Thyroid gland (tissue), 4 donors: ENCODE results near the gene MIEF1. TPM values are rescaled to one million over a fixed set of nuclear protein-coding genes. Genes with fewer than 3 reads are reported as not detected.
A peak's percentile ranks its signal among the peaks of the same experiment; 100 is the strongest.

Experiments used
- DNase-seq, 2 donors: peaks; one replicate each; pipeline ENCODE4 v3.0.0-alpha.2; 2019
- H3K27ac ChIP-seq, 3 donors: fragments of 200-600 bp; sonication (generic); 1 replicate in 2 of 3; 2 replicates in 1 of 3; pipeline ENCODE4 v1.5.1; 2016 to 2019; ENCODE audit warnings: mild to moderate bottlenecking in 1 of 3, moderate library complexity in 1 of 3
- H3K27me3 ChIP-seq: fragments of 200-600 bp; sonication (generic); one replicate; pipeline ENCODE4 v1.5.1; 2019
- H3K36me3 ChIP-seq, 2 donors: fragments of 200-600 bp; sonication (generic); one replicate each; pipeline ENCODE4 v1.5.1; 2016 to 2019
- H3K4me1 ChIP-seq, 2 donors: fragments of 200-600 bp; sonication (generic); one replicate each; pipeline ENCODE4 v1.5.1; 2017 to 2019
- H3K4me3 ChIP-seq, 3 donors: fragments of 200-600 bp; sonication (generic); replicated peaks in 1 of 3; 1 replicate in 2 of 3; 2 replicates in 1 of 3; pipeline ENCODE4 v1.5.1; 2016; ENCODE audit warnings: mild to moderate bottlenecking in 1 of 3
- H3K9me3 ChIP-seq: fragments of 200-600 bp; sonication (generic); one replicate; pipeline ENCODE4 v1.5.1; 2017
- CTCF ChIP-seq, 6 experiments: fragments of 200-600 bp in 3 of 6; fragments of 450-650 bp in 3 of 6; sonication (generic) in 3 of 6; IDR thresholded peaks; one replicate each; pipeline ENCODE4 v1.5.1; 2016 to 2019; ENCODE audit warnings: antibody characterized with exemption in 6 of 6, mild to moderate bottlenecking in 2 of 6, inconsistent platforms in 1 of 6, moderate library complexity in 1 of 6
- POLR2A ChIP-seq, 2 donors: fragments of 450-650 bp; IDR thresholded peaks; one replicate each; pipeline ENCODE4 v1.6.1; 2017; ENCODE audit warnings: antibody characterized with exemption in 2 of 2, mild to moderate bottlenecking in 2 of 2, moderate library complexity in 1 of 2
- WGBS, 2 donors: methylation state at CpG; one replicate each; pipeline ENCODE4 v1.1.5; 2017; 5-methylcytosine and 5-hydroxymethylcytosine counted together
- intact Hi-C: fragments of 100-400 bp; cut with DNase I; formaldehyde crosslinking; loops from one replicate; pipeline ENCODE4 v1.15.1; 2023
- total RNA-seq, 4 donors: library from RNA; depleted of rRNA; stranded (reverse); fragments of >200 nt; gene quantifications; one replicate each; pipeline ENCODE4 v1.2.3, GENCODE V29; 2016

MIEF1 gene
- total RNA-seq, 4 donors from 2014 or later = 21.4 to 30.5 (median 26.7) TPM

GRCh38 chr22:39467390-39467895 is 34.6 kb upstream of the MIEF1 start:
- DNase-seq = no peak
- no peaks in the 10 kb centered on the region for H3K9me3 ChIP-seq
- H3K36me3 ChIP-seq = no peaks in the 10 kb centered on the region
- intact Hi-C loops = no loop called here
- H3K27ac ChIP-seq = no peak overlapping the region
- 81 to 84% methylated on average over 17 of the region's 17 CpGs for WGBS, 2 donors
- H3K4me1 ChIP-seq = peaks cover 22 to 50% of the 10 kb centered on the region in 2 donors
- TF ChIP-seq POLR2A (IDR thresholded peaks at IDR 0.05) (no peak), CTCF (IDR thresholded peaks at IDR 0.05) (no peak)
- H3K4me3 ChIP-seq = no peak overlapping the region
- no peaks in the 10 kb centered on the region for H3K27me3 ChIP-seq

- no peaks in the 10 kb centered on the region for H3K9me3 ChIP-seq
- H3K27ac ChIP-seq = no peak overlapping the region
- H3K4me1 ChIP-seq = peaks cover 17 to 42% of the 10 kb centered on the region in 2 donors
These were observed 33.4 kb upstream of the MIEF1 start for GRCh38 chr22:39468487-39469325.

GRCh38 chr22:39469326-39469680 is 32.8 kb upstream of the MIEF1 start:
- Histone ChIP-seq H3K27ac (no peak overlapping the region), H3K36me3 (no peaks in the 10 kb centered on the region), H3K4me1 (peaks cover 14 to 36% of the 10 kb centered on the region in 2 donors), H3K9me3 (no peaks in the 10 kb centered on the region), H3K27me3 (no peaks in the 10 kb centered on the region), H3K4me3 (no peak overlapping the region)
- no peak for DNase-seq
- WGBS, 2 donors = 72 to 83% methylated on average over 6 of the region's 6 CpGs
- intact Hi-C loops = no loop called here
- TF ChIP-seq CTCF (IDR thresholded peaks at IDR 0.05) = no peak
- TF ChIP-seq POLR2A (IDR thresholded peaks at IDR 0.05) = no peak

More at GRCh38 chr22:39468487-39469325, 33.4 kb upstream of the MIEF1 start:
- Histone ChIP-seq H3K27me3 (no peaks in the 10 kb centered on the region), H3K4me3 (no peak overlapping the region), H3K36me3 (no peaks in the 10 kb centered on the region)
- TF ChIP-seq POLR2A (IDR thresholded peaks at IDR 0.05) (no peak), CTCF (IDR thresholded peaks at IDR 0.05) (no peak)
- WGBS, 2 donors = 85 to 88% methylated on average over 18 of the region's 18 CpGs
- intact Hi-C loops = no loop called here
- DNase-seq = no peak

- DNase-seq = no peak
- no peaks in the 10 kb centered on the region for H3K36me3 ChIP-seq
- no peaks in the 10 kb centered on the region for H3K9me3 ChIP-seq
- H3K27ac ChIP-seq = peak overlapping the region in 1 of 3 donors; percentile 65
- no peaks in the 10 kb centered on the region for H3K27me3 ChIP-seq
- intact Hi-C loops = no loop called here
- 64 to 69% methylated on average over 25 to 26 of the region's 26 CpGs for WGBS, 2 donors
- H3K4me1 ChIP-seq = peaks cover 14 to 32% of the 10 kb centered on the region in 2 donors
- TF ChIP-seq CTCF (IDR thresholded peaks at IDR 0.05) (no peak), POLR2A (IDR thresholded peaks at IDR 0.05) (no peak)
- H3K4me3 ChIP-seq = no peak overlapping the region
These were observed 32.2 kb upstream of the MIEF1 start for GRCh38 chr22:39469681-39470450.
